ENCODE results near the gene OOSP1.

Gene OOSP1

DNA sequence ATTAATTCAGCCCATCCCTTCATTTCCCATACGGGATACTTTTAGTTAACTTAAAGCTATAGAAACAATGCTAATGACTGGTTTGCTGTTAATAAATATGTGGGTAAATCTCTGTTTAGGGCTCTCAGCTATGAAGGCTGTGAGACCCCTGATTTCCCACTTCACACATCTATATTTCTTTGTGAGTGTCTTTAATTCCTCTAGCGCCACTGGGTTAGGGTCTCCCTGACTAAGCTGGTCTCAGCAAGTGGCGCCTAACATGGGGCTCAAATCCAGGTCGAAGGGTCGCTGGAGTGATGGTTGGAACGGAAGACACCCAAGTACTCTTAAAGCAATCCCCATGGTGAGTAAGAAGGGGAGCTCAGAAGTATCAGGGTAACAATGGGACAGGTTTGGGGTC lies 14.4 kb upstream of the OOSP1 start:
- Histone ChIP-seq H3K9ac (ENCODE audit: low read length) (no peak overlapping the region), H3K4me1 (ENCODE audit: control insufficient read depth, insufficient read depth, low read length) (no peaks in the 10 kb centered on the region), H3K4me3 (ENCODE audit: low read depth, low read length) (no peak overlapping the region), H3K27ac (ENCODE audit: low read depth, low read length) (no peak overlapping the region), H3K27me3 (ENCODE audit: control insufficient read depth, insufficient read depth, low read length) (no peaks in the 10 kb centered on the region), H3K9me3 (ENCODE audit: control insufficient read depth, insufficient read depth, low read depth, low read length) (peaks cover 43% of the 10 kb centered on the region), H3K36me3 (ENCODE audit: control insufficient read depth, insufficient read depth, low read length) (no peaks in the 10 kb centered on the region)

DNA sequence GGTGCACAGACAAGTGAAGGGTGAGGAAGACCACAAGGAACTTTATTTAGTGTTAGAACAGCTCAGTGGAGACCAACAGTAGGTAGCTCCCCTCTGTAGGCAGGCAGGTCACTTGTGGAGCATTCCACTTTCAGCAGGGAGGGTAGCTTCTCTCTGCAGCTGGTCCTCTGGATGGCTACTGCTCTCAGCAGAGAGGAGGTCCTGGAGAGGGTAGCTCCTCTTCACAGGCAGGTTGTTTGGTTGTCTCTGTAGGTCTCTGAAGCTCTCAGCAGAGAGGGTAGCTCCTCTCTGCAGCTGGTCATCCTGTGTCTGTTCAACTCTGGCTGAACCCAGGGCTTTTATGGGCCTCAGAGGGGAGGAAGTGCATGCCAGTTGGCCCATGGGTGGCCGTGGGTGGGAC lies 6.5 kb upstream of the OOSP1 start:
- Histone ChIP-seq H3K36me3 (ENCODE audit: control insufficient read depth, insufficient read depth, low read length) (no peaks in the 10 kb centered on the region), H3K4me1 (ENCODE audit: control insufficient read depth, insufficient read depth, low read length) (no peaks in the 10 kb centered on the region), H3K27ac (ENCODE audit: low read depth, low read length) (no peak overlapping the region), H3K4me3 (ENCODE audit: low read depth, low read length) (no peak overlapping the region), H3K27me3 (ENCODE audit: control insufficient read depth, insufficient read depth, low read length) (no peaks in the 10 kb centered on the region), H3K9ac (ENCODE audit: low read length) (no peak overlapping the region), H3K9me3 (ENCODE audit: control insufficient read depth, insufficient read depth, low read depth, low read length) (peaks cover 33% of the 10 kb centered on the region)

DNA sequence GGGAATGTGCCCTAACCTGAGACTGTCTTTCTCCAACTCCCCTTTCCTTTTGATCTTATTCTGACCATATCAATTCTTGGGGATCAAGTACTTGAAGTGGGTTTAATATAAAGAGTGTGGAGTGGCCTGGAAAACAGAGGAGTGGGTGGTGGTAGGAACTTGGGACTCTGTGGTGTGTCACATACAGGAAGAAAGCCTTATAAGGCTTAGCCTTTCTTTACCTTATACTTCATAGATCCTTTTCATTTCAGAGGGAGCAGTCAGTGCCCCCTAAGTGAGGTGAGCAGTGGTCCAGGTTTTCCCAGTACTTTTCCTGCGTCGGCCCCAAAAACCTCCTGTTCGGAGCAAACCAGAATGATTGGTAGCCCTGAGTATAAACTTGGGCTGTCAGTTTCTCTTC lies 486 bp downstream of the OOSP1 start:
- H3K27me3 ChIP-seq (ENCODE audit: control insufficient read depth, insufficient read depth, low read length): no peaks in the 10 kb centered on the region
- no peaks in the 10 kb centered on the region for H3K4me1 ChIP-seq (ENCODE audit: control insufficient read depth, insufficient read depth, low read length)
- no peak overlapping the region for H3K4me3 ChIP-seq (ENCODE audit: low read depth, low read length)
- H3K9me3 ChIP-seq (ENCODE audit: control insufficient read depth, insufficient read depth, low read depth, low read length): 0 out of 2 replicates have a peak, but pooled peaks cover 5% of the 10 kb centered on the region
- no peaks in the 10 kb centered on the region for H3K36me3 ChIP-seq (ENCODE audit: control insufficient read depth, insufficient read depth, low read length)
- H3K27ac ChIP-seq (ENCODE audit: low read depth, low read length): no peak overlapping the region
- H3K9ac ChIP-seq (ENCODE audit: low read length): no peak overlapping the region

DNA sequence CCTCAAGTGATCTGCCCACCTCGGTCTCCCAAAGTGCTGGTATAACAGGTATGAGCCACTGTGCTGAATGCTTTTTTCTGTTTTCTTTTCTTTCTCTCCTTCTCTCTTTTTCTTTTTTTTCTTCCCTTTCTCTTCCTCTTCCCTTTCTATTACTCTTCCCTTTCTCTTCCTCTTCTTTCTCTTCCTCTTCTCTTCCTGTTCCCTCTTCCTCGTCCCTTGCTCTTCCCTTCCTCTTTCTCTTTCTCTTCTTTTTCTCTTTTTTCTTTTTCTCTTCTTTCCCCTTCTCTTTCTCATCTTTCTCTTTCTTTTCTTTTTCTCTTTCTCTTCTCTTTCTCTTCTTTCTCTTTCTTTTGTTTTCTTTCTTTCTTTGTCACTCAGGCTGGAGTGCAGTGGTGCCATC lies 1.2 kb downstream of the OOSP1 start:
- Histone ChIP-seq H3K4me1 (ENCODE audit: control insufficient read depth, insufficient read depth, low read length) (no peaks in the 10 kb centered on the region), H3K9me3 (ENCODE audit: control insufficient read depth, insufficient read depth, low read depth, low read length) (0 out of 2 replicates have a peak, but pooled peaks cover 10% of the 10 kb centered on the region), H3K27ac (ENCODE audit: low read depth, low read length) (no peak overlapping the region), H3K4me3 (ENCODE audit: low read depth, low read length) (no peak overlapping the region), H3K9ac (ENCODE audit: low read length) (no peak overlapping the region), H3K36me3 (ENCODE audit: control insufficient read depth, insufficient read depth, low read length) (no peaks in the 10 kb centered on the region), H3K27me3 (ENCODE audit: control insufficient read depth, insufficient read depth, low read length) (no peaks in the 10 kb centered on the region)

DNA sequence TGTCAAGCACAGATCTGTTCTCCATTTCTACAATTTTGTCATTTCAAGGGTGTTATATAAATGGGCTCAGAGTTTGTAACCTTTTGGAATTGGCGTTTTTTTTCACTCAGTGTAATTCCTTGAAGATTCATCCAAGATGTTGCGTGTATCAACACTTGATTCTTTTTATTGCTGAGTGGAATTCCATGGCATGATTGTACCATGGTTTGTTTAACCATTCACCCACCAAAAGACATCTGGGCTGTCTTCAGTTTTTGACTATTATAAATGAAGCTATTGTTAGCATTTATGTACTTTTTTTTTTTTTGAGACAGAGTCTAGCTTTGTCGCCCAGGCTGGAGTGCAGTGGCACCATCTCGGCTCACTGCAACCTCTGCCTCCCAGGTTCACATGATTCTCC lies 2.9 kb downstream of the OOSP1 start:
- Histone ChIP-seq H3K27ac (ENCODE audit: low read depth, low read length) (no peak overlapping the region), H3K36me3 (ENCODE audit: control insufficient read depth, insufficient read depth, low read length) (no peaks in the 10 kb centered on the region), H3K4me1 (ENCODE audit: control insufficient read depth, insufficient read depth, low read length) (no peaks in the 10 kb centered on the region), H3K9me3 (ENCODE audit: control insufficient read depth, insufficient read depth, low read depth, low read length) (peaks cover 14% of the 10 kb centered on the region; the same call in 1 of the 2 replicates), H3K27me3 (ENCODE audit: control insufficient read depth, insufficient read depth, low read length) (no peaks in the 10 kb centered on the region), H3K9ac (ENCODE audit: low read length) (no peak overlapping the region), H3K4me3 (ENCODE audit: low read depth, low read length) (no peak overlapping the region)

DNA sequence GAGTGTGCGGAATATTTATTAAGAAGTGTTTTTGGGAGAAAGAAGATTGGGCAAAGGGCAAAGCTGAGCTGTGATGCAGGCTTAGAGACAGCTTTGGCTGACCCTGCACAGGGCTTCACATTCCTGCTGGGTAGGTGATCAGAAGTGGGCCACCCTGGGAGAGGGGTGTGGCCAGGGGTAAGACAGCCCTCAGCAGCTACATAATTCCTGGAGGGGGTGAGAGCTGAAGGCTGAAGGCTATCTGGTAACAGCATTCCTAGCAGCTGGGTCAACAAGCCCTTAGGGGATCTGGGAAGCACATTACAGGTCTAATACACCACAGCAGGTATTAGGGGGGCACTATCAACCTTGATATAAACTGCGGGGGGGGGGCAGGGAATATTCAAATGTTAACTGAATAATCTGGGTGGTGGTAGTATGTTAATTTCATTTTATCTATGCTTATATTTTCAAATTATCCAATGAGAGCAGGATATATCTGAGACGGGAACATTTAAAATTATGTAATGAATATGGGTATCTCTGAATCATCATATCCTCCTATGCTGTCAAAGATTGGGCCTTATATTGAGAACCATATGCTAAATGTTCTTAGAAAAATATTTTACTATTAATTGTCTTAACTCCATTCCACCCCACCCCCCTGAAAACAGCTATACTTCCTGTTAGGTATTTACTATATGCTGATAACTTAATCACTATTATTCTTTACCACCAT lies 5.9 kb downstream of the OOSP1 start:
- no peak overlapping the region for H3K4me3 ChIP-seq (ENCODE audit: low read depth, low read length)
- no peak overlapping the region for H3K27ac ChIP-seq (ENCODE audit: low read depth, low read length)
- H3K36me3 ChIP-seq (ENCODE audit: control insufficient read depth, insufficient read depth, low read length): no peaks in the 10 kb centered on the region
- peaks cover 15% of the 10 kb centered on the region; the same call in 1 of the 2 replicates for H3K9me3 ChIP-seq (ENCODE audit: control insufficient read depth, insufficient read depth, low read depth, low read length)
- no peak overlapping the region for H3K9ac ChIP-seq (ENCODE audit: low read length)
- no peaks in the 10 kb centered on the region for H3K4me1 ChIP-seq (ENCODE audit: control insufficient read depth, insufficient read depth, low read length)
- no peaks in the 10 kb centered on the region for H3K27me3 ChIP-seq (ENCODE audit: control insufficient read depth, insufficient read depth, low read length)

DNA sequence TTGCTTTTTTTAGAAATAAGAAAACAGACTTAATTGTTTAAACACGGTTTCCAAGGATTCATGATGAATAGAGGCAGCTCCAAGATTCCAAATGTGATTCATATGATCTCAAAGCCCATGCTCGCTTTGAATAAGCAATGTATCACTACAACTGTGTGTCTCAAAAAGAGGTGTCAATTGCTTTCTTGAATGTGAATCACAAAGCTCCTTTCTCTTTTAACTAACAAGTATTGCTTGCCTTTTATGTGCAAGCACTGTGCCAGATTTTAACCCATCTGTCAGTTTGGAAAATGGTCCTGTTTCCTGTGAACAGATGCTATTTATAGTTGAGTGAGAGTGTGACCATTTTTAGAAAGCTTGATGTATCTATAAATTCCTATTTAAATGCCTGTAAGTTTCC lies 6.5 kb downstream of the OOSP1 start:
- Histone ChIP-seq H3K4me3 (ENCODE audit: low read depth, low read length) (no peak overlapping the region), H3K27me3 (ENCODE audit: control insufficient read depth, insufficient read depth, low read length) (no peaks in the 10 kb centered on the region), H3K36me3 (ENCODE audit: control insufficient read depth, insufficient read depth, low read length) (no peaks in the 10 kb centered on the region), H3K4me1 (ENCODE audit: control insufficient read depth, insufficient read depth, low read length) (no peaks in the 10 kb centered on the region), H3K27ac (ENCODE audit: low read depth, low read length) (no peak overlapping the region), H3K9me3 (ENCODE audit: control insufficient read depth, insufficient read depth, low read depth, low read length) (peaks cover 15% of the 10 kb centered on the region; the same call in 1 of the 2 replicates), H3K9ac (ENCODE audit: low read length) (no peak overlapping the region)

DNA sequence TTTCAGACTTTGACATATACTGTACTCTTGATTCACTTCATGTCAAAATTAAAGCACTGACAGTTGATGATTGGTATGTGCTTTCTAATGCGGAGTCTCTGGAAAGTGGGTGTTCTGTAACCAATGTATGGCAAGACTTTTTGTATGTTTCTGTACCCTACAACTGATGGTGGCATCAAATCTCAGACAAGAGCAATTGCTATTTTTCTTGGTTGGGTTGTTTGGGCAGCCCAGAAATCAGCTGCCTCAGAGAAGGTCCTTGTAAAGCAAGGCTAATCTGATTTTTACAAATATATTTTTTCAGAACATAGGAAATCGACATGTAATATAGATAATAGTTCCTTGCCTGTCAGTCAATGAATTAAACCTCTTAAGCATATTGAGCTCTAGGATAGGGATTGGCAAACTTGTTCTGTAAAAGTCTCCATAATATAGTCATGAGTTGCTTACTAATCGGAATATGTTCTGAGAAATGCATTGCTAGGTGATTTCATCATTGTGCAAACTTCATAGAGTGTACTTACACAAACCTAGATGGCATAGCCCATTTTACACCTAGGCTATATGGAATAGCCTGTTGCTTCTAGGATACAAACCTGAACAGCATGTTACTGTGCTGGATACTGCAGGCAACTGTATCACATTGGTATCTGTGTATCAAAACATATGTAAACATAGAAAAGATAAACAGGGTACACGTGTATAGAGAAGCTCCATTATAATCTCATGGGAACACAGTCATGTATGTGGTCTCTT lies 15.4 kb downstream of the OOSP1 start:
- no peak overlapping the region for H3K9ac ChIP-seq (ENCODE audit: low read length)
- H3K9me3 ChIP-seq (ENCODE audit: control insufficient read depth, insufficient read depth, low read depth, low read length): no peaks in the 10 kb centered on the region
- H3K36me3 ChIP-seq (ENCODE audit: control insufficient read depth, insufficient read depth, low read length): no peaks in the 10 kb centered on the region
- no peaks in the 10 kb centered on the region for H3K4me1 ChIP-seq (ENCODE audit: control insufficient read depth, insufficient read depth, low read length)
- no peak overlapping the region for H3K27ac ChIP-seq (ENCODE audit: low read depth, low read length)
- H3K27me3 ChIP-seq (ENCODE audit: control insufficient read depth, insufficient read depth, low read length): no peaks in the 10 kb centered on the region
- H3K4me3 ChIP-seq (ENCODE audit: low read depth, low read length): no peak overlapping the region

DNA sequence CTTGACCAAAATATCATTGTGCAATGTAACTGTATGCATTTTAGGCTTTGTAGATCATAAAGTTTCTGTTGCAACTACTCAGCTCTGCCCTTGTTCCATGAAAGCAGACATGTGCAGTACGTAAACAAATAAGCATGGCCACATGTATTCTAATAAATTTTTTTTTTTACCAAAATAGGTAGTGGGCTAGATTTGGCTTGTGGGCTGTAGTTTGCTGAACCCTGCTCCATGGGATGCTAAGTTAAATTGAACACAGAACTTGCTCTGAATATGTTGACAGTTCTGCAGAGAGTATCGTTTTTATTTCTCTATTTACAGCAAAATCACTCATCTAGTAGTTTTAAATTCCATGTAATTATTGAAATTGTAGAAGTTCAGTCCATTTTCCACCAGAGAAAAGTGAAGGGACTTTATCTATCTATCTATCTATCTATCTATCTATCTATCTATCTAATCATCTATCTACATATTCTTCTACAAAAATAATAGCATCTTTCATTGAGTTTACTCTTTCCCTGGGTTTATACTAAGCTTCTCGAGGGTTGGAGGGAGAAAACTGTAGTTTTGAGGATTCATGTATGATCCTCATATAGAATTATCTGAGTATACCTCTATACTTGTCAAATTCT lies 16.1 kb downstream of the OOSP1 start:
- Histone ChIP-seq H3K27ac (ENCODE audit: low read depth, low read length) (no peak overlapping the region), H3K27me3 (ENCODE audit: control insufficient read depth, insufficient read depth, low read length) (no peaks in the 10 kb centered on the region), H3K9ac (ENCODE audit: low read length) (no peak overlapping the region), H3K36me3 (ENCODE audit: control insufficient read depth, insufficient read depth, low read length) (no peaks in the 10 kb centered on the region), H3K4me3 (ENCODE audit: low read depth, low read length) (no peak overlapping the region), H3K9me3 (ENCODE audit: control insufficient read depth, insufficient read depth, low read depth, low read length) (no peaks in the 10 kb centered on the region), H3K4me1 (ENCODE audit: control insufficient read depth, insufficient read depth, low read length) (no peaks in the 10 kb centered on the region)

DNA sequence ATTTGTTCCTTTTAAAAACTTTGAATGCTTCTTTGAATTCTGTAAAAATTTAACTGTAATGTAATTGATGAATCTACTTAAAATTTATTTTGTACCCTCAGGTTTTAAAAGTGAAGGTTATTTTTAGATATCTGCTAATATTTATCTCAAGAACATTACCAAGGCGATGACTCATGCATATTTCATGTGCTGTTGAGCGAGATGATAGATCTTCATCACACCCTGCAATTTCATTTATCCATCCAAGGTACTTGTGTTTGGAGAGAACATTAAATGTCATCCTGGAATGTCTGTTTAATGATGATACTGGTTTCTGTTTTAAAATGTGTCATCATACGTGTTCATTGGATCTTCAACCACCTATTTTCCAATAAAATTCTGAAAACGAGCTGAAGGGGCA lies 18.9 kb downstream of the OOSP1 start:
- H3K4me1 ChIP-seq (ENCODE audit: control insufficient read depth, insufficient read depth, low read length): no peaks in the 10 kb centered on the region
- H3K36me3 ChIP-seq (ENCODE audit: control insufficient read depth, insufficient read depth, low read length): no peaks in the 10 kb centered on the region

More for the DNA sequence above, 18.9 kb downstream of the OOSP1 start:
- H3K9ac ChIP-seq (ENCODE audit: low read length): no peak overlapping the region
- no peak overlapping the region for H3K27ac ChIP-seq (ENCODE audit: low read depth, low read length)
- H3K4me3 ChIP-seq (ENCODE audit: low read depth, low read length): no peak overlapping the region
- H3K27me3 ChIP-seq (ENCODE audit: control insufficient read depth, insufficient read depth, low read length): no peaks in the 10 kb centered on the region
- no peaks in the 10 kb centered on the region for H3K9me3 ChIP-seq (ENCODE audit: control insufficient read depth, insufficient read depth, low read depth, low read length)
